Right hindlimb (tissue), 1 donor: Measurements from ENCODE around the gene ENG.

ENCODE experiments used
- DNase-seq: peaks from one replicate; pipeline ENCODE4 v3.0.0-alpha.2; 2018

ENG gene

GRCh38 chr9:127772603-127773002 lies 81.9 kb downstream of the ENG start:
- DNase-seq = no peak

- no peak for DNase-seq
Observed at GRCh38 chr9:127771570-127772189, 82.8 kb downstream of the ENG start.

GRCh38 chr9:127770905-127771569 lies 83.4 kb downstream of the ENG start:
- peak; percentile 99 for DNase-seq

- DNase-seq = no peak
Observed at GRCh38 chr9:127770583-127770904, 83.9 kb downstream of the ENG start.

- DNase-seq = no peak
Observed at GRCh38 chr9:127769929-127770582, 84.4 kb downstream of the ENG start.

- no peak for DNase-seq
Observed at GRCh38 chr9:127769101-127769500, 85.4 kb downstream of the ENG start.

GRCh38 chr9:127768698-127769097 lies 85.8 kb downstream of the ENG start:
- no peak for DNase-seq

- peak; percentile 67 for DNase-seq
Observed at GRCh38 chr9:127767909-127768331, 86.5 kb downstream of the ENG start.

- no peak for DNase-seq
Observed at GRCh38 chr9:127767410-127767809, 87.0 kb downstream of the ENG start.

- DNase-seq = no peak
Observed at GRCh38 chr9:127765418-127765817, 89.0 kb downstream of the ENG start.
